T-cell (primary cell): ENCODE results near the gene CAMKV. TPM values are rescaled to one million over a fixed set of nuclear protein-coding genes. Genes with fewer than 3 reads are reported as not detected.

ENCODE experiments used
- ATAC-seq, 4 experiments: fragments of 200-7000 bp in 3 of 4; fragments of 150-1000 bp in 1 of 4; cut with Tn5 transposase; replicated peaks in 1 of 4; 1 replicate in 3 of 4; 2 replicates in 1 of 4; pipeline ENCODE4 v1.10.0; 2021; ENCODE audit warnings: moderate library complexity in 3 of 4, mild to moderate bottlenecking in 2 of 4, moderate number of reproducible peaks in 1 of 4
- CTCF ChIA-PET, 2 donors: fragments of 300-600 bp; sonication (Branson Sonifier 250); formaldehyde crosslinking; loops; one replicate each; lab custom pipeline; 2022; ENCODE audit warnings: antibody characterized with exemption in 2 of 2; lab: Charles Lee
- POLR2A ChIA-PET, 2 donors: fragments of 300-600 bp; sonication (Branson Sonifier 250); formaldehyde crosslinking; loops; one replicate each; lab custom pipeline; 2022; ENCODE audit warnings: antibody characterized with exemption in 2 of 2; lab: Charles Lee
- DNase-seq, 35 experiments: peaks; one replicate each; pipeline versions ENCODE4 v3.0.0 to v3.0.0-alpha.2; 2013 to 2023
- H3K27ac ChIP-seq: one replicate; pipeline ENCODE4 v1.5.1; 2013; ENCODE audit warnings: low read length
- H3K27me3 ChIP-seq, 2 experiments: replicated peaks in 1 of 2; 1 replicate in 1 of 2; 2 replicates in 1 of 2; pipeline versions ENCODE4 v1.6.1 to v1.7.0; 2013; ENCODE audit warnings: low read length in 1 of 2, mixed read lengths in 1 of 2; ENCODE audit not compliant: control insufficient read depth in 2 of 2, insufficient read depth in 2 of 2; ENCODE audit errors: extremely low read depth in 1 of 2
- H3K36me3 ChIP-seq, 2 donors: 1 replicate in 1 of 2; 2 replicates in 1 of 2; pipeline versions ENCODE4 v1.6.1 to v1.7.0; 2013; ENCODE audit warnings: low read length in 1 of 2; ENCODE audit not compliant: control insufficient read depth in 2 of 2, insufficient read depth in 1 of 2; ENCODE audit errors: extremely low read depth in 1 of 2
- H3K4me1 ChIP-seq, 2 experiments: 1 replicate in 1 of 2; 2 replicates in 1 of 2; pipeline versions ENCODE4 v1.6.1 to v1.7.0; 2013; ENCODE audit warnings: low read length in 2 of 2, mixed read lengths in 1 of 2; ENCODE audit not compliant: insufficient read depth in 2 of 2, control insufficient read depth in 1 of 2; ENCODE audit errors: extremely low read depth in 1 of 2
- H3K4me3 ChIP-seq, 2 donors: 1 replicate in 1 of 2; 2 replicates in 1 of 2; pipeline versions ENCODE4 v1.5.1 to v1.7.0; 2013; ENCODE audit warnings: mild to moderate bottlenecking in 2 of 2, low read length in 1 of 2, moderate library complexity in 1 of 2; ENCODE audit not compliant: control insufficient read depth in 1 of 2; ENCODE audit errors: extremely low read depth in 1 of 2
- H3K9me3 ChIP-seq: 2 replicates; pipeline ENCODE4 v1.7.0; 2013
- H3K27ac Mint-ChIP-seq, 2 donors: one replicate each; pipeline ENCODE4 v1.8.0; 2020 to 2021; ENCODE audit warnings: mild to moderate bottlenecking in 2 of 2, mixed read lengths in 2 of 2
- H3K27me3 Mint-ChIP-seq, 2 donors: one replicate each; pipeline ENCODE4 v1.8.0; 2021 to 2022; ENCODE audit warnings: mixed read lengths in 2 of 2
- H3K36me3 Mint-ChIP-seq: one replicate; pipeline ENCODE4 v1.8.0; 2021; ENCODE audit warnings: mixed read lengths
- H3K4me1 Mint-ChIP-seq, 3 donors: one replicate each; pipeline ENCODE4 v1.8.0; 2020 to 2022; ENCODE audit warnings: mixed read lengths in 3 of 3, mild to moderate bottlenecking in 1 of 3
- H3K4me3 Mint-ChIP-seq, 3 donors: one replicate each; pipeline ENCODE4 v1.8.0; 2020 to 2022; ENCODE audit warnings: mild to moderate bottlenecking in 3 of 3, mixed read lengths in 3 of 3, moderate library complexity in 3 of 3
- H3K9me3 Mint-ChIP-seq, 3 donors: one replicate each; pipeline ENCODE4 v1.8.0; 2020 to 2022; ENCODE audit warnings: mixed read lengths in 3 of 3
- WGBS: methylation state at CpG from one replicate; pipeline ENCODE4 v1.1.5; 2013; ENCODE audit warnings: missing lambda C conversion rate; ENCODE audit not compliant: insufficient coverage; 5-methylcytosine and 5-hydroxymethylcytosine counted together
- total RNA-seq, 35 experiments: library from RNA in 6 of 35; stranded (reverse) in 6 of 35; fragments of 120-200 nt in 1 of 35; gene quantifications; one replicate each; pipeline versions ENCODE4 v1.2.1 to v1.2.4 and lab custom pipeline; 2013 to 2026

The CAMKV gene
- total RNA-seq, 5 donors from 2014 or later (not counting 1 experiment from before 2014, with no cell fraction given): 0.18 to 0.35 (median 0.28) TPM; not detected in 2

GRCh38 chr3:49903451-49904424 is 34.0 kb upstream of the CAMKV start, which contains the start of gene MST1R:
Gene MST1R, minus strand, starts transcription at chr3:49903873. Its CDS starts 264 bp downstream, at chr3:49903609.
- peaks cover 13 to 37% of the 10 kb centered on the region in 2 experiments for H3K4me1 ChIP-seq
- H3K9me3 Mint-ChIP-seq: no peaks in the 10 kb centered on the region
- POLR2A ChIA-PET: interaction anchor here in 1 of 2 donors (0.7 kb wide), 1 partner anchor 1481 kb away, joined by 4 read pairs; the partner anchor contains the start of gene MANF
- 42% methylated on average over 52 of the region's 65 CpGs for WGBS
- peak within 1 kb of the TSS; percentile 38 for H3K27ac ChIP-seq
- H3K4me1 Mint-ChIP-seq: peaks cover 21 to 36% (median 30%) of the 10 kb centered on the region in 3 donors
- no peaks in the 10 kb centered on the region for H3K27me3 ChIP-seq
- peak within 1 kb of the TSS; percentile 41 to 49 for H3K4me3 ChIP-seq
- DNase-seq (peak; percentile 61 to 90 (median 78)), ATAC-seq (peak; percentile 98 to 100 (median 98))
- no peaks in the 10 kb centered on the region for H3K36me3 Mint-ChIP-seq
- H3K4me3 Mint-ChIP-seq: peak within 1 kb of the TSS; percentile 74 to 80 (median 77)
- H3K27ac Mint-ChIP-seq: peak within 1 kb of the TSS; percentile 84 to 87
- H3K27me3 Mint-ChIP-seq: no peaks in the 10 kb centered on the region
- CTCF ChIA-PET: no interaction called here
- H3K36me3 ChIP-seq: peaks cover 0 to 7% of the 10 kb centered on the region in 2 donors
- H3K9me3 ChIP-seq: no peaks in the 10 kb centered on the region

- Mint-ChIP-seq H3K4me1 (peaks cover 21 to 36% (median 30%) of the 10 kb centered on the region in 3 donors), H3K27ac (no peak overlapping the region), H3K4me3 (peak overlapping the region in 1 of 3 donors; percentile 38), H3K27me3 (no peaks in the 10 kb centered on the region), H3K9me3 (no peaks in the 10 kb centered on the region), H3K36me3 (no peaks in the 10 kb centered on the region)
- no peaks in the 10 kb centered on the region for H3K9me3 ChIP-seq
- CTCF ChIA-PET: no interaction called here
- DNase-seq (no peak), ATAC-seq (no peak)
- no peaks in the 10 kb centered on the region for H3K36me3 ChIP-seq
- H3K27me3 ChIP-seq: no peaks in the 10 kb centered on the region
- POLR2A ChIA-PET: no interaction called here
- peaks cover 13 to 37% of the 10 kb centered on the region in 2 experiments for H3K4me1 ChIP-seq
- 97% methylated on average over 40 of the region's 44 CpGs for WGBS
- no peak overlapping the region for H3K27ac ChIP-seq
- H3K4me3 ChIP-seq: no peak overlapping the region
Observed at GRCh38 chr3:49902511-49903345, 33.0 kb upstream of the CAMKV start.

DNA sequence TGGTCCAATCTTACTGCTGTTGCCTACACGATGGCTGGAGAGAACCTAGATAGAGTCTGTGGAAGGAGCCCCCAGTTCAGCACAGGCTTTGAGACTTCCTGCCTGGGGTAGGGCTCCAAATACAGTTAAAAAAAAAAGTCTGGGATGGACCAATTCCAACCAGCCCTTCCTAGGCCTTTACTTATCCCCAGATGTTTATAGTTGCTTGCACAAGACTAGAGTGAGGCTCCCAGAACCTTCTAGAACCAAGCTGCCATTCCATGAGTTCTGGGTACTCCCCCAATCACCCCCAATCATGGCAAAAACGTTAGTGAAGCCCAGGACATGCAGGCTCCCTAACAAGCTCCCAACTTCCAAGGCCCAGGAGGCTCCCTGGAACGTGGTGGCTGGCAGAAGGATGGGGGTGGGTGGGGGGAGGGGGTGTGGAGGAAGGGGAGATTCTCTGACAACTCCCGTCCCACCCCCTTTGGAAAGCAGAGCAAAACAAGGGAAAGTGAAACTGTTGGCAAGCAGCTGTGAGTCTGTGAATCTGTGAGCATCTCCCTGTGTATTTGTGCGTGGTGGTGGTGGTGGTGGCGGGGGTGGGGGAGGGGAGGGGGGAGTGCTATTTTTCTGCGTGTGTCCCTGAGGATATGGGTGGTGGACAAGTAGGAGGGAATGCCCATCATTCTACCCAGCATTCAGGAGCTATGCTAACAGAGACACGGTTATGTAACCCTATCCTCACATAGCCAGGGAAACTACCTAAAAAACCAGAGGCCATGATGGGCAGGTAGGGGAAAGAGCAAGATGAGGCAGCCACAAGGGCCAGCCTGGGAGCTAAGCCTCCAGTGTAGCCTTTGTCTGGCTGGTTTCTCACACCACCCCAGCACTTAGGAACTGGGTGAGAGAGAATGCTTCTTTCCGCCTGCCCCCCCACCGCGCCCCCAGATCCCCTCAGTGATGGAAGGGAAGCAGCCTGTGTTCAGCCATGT is 31.9 kb upstream of the CAMKV start:
- no peak for DNase-seq
- H3K4me3 ChIP-seq: no peak overlapping the region

DNA sequence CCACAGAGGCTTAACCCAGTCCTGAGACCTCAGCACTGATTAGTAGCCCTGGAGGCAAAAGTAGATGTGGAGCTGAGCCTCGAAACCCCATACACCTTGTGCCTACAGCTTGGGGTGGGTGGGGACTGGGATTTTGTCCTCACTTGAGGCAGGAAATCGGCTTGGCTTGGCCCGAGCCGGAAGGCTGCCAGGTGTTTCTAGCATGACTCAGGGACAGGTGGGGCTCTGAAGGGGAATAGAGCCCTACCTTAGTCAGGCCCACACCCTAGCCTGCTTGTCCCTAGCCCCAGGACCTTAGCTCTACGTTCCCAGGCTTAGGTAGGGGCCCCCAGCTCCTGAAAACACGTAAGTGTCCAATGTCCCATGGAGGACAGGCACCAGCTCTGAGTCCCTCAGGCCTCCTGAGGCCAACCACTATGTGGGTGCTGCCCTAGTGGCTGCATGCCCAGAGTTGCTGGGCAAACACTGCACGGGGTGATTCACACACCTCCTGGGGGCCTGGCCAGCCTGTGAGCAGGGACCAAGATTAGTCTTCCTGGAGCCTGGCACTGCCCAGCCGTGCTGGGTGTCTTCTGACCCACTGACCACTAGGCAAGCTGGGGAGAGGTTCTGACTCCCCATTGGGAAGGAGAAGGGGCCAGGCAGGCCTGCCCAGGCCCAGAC is 30.9 kb upstream of the CAMKV start:
- CTCF ChIA-PET: no interaction called here
- no peaks in the 10 kb centered on the region for H3K27me3 Mint-ChIP-seq
- no peak for ATAC-seq

More for the DNA sequence above, 31.9 kb upstream of the CAMKV start:
- Mint-ChIP-seq H3K4me3 (no peak overlapping the region), H3K27ac (no peak overlapping the region), H3K4me1 (peaks cover 19 to 31% (median 27%) of the 10 kb centered on the region in 3 donors), H3K9me3 (no peaks in the 10 kb centered on the region), H3K27me3 (no peaks in the 10 kb centered on the region), H3K36me3 (no peaks in the 10 kb centered on the region)
- WGBS: no CpG with 5 or more reads among the region's 11 CpGs
- POLR2A ChIA-PET: interaction anchor here in 1 of 2 donors (0.5 kb wide), 1 partner anchor 77 kb away, joined by 8 read pairs; no protein-coding TSS in a partner anchor
- ATAC-seq: no peak
- no peaks in the 10 kb centered on the region for H3K27me3 ChIP-seq
- peaks cover 12 to 35% of the 10 kb centered on the region in 2 experiments for H3K4me1 ChIP-seq
- CTCF ChIA-PET: interaction anchor here in 1 of 2 donors (0.8 kb wide), 1 partner anchor 63 kb away, joined by 3 read pairs; no protein-coding TSS in a partner anchor
- no peaks in the 10 kb centered on the region for H3K9me3 ChIP-seq
- H3K36me3 ChIP-seq: no peaks in the 10 kb centered on the region
- H3K27ac ChIP-seq: no peak overlapping the region

GRCh38 chr3:49899815-49900214 is 30.1 kb upstream of the CAMKV start:
- Histone ChIP-seq H3K4me3 (no peak overlapping the region), H3K4me1 (peaks cover 3 to 18% of the 10 kb centered on the region in 2 experiments), H3K27ac (no peak overlapping the region), H3K36me3 (no peaks in the 10 kb centered on the region), H3K27me3 (no peaks in the 10 kb centered on the region), H3K9me3 (no peaks in the 10 kb centered on the region)
- Mint-ChIP-seq H3K27me3 (no peaks in the 10 kb centered on the region), H3K4me3 (no peak overlapping the region), H3K36me3 (no peaks in the 10 kb centered on the region), H3K27ac (no peak overlapping the region), H3K9me3 (no peaks in the 10 kb centered on the region), H3K4me1 (peaks cover 5 to 16% (median 13%) of the 10 kb centered on the region in 3 donors)
- POLR2A ChIA-PET: interaction anchor here in 1 of 2 donors (0.7 kb wide), 1 partner anchor 27 kb away, joined by 8 read pairs; no protein-coding TSS in a partner anchor
- CTCF ChIA-PET: no interaction called here
- 90% methylated on average over 4 of the region's 5 CpGs for WGBS
- no peak for ATAC-seq
- DNase-seq: no peak

More for the DNA sequence above, 30.9 kb upstream of the CAMKV start:
- no peak overlapping the region for H3K4me3 ChIP-seq
- DNase-seq: no peak
- WGBS: 85% methylated on average over 2 of the region's 8 CpGs
- H3K9me3 ChIP-seq: no peaks in the 10 kb centered on the region
- Mint-ChIP-seq H3K36me3 (no peaks in the 10 kb centered on the region), H3K27ac (no peak overlapping the region), H3K4me3 (no peak overlapping the region), H3K9me3 (no peaks in the 10 kb centered on the region), H3K4me1 (peaks cover 8 to 21% (median 16%) of the 10 kb centered on the region in 3 donors)
- no peaks in the 10 kb centered on the region for H3K36me3 ChIP-seq
- H3K27me3 ChIP-seq: no peaks in the 10 kb centered on the region
- H3K4me1 ChIP-seq: peaks cover 4 to 25% of the 10 kb centered on the region in 2 experiments
- POLR2A ChIA-PET: no interaction called here
- no peak overlapping the region for H3K27ac ChIP-seq
